GM18508 (cell line): ENCODE measurements around the gene PPP1R13L.
A peak's percentile ranks its signal among the peaks of the same experiment; 100 is the strongest.
"Not testable (repeated sequence)": the region's sequence is repeated elsewhere in the genome, so short reads cannot be mapped to it uniquely, and the experiment has no call there.

Experiments used
- ATAC-seq: cut with Tn5 transposase; IDR thresholded peaks from one replicate; pipeline ENCODE4 v1.9.1; 2021; ENCODE audit warnings: moderate number of reproducible peaks; ENCODE audit not compliant: insufficient read depth, unreplicated experiment

PPP1R13L gene

DNA sequence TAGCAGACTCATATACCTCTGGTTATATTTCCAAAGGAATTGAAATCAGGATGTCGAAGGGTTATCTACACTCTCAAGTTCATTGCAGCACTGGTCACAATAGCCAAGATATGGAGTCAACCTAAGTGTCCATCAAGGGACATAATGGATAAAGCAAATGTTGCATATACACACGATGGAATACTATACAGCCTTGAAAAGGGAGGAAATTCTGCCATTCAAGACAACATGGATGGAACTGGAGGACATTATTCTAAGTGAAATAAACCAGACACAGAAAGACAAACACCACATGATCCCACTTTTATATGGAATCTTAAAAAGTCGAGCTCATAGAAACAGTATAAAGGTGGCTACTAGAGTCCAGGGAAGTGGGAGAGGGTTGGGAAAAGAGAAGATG lies 32.5 kb upstream of the PPP1R13L start:
- no peak for ATAC-seq

DNA sequence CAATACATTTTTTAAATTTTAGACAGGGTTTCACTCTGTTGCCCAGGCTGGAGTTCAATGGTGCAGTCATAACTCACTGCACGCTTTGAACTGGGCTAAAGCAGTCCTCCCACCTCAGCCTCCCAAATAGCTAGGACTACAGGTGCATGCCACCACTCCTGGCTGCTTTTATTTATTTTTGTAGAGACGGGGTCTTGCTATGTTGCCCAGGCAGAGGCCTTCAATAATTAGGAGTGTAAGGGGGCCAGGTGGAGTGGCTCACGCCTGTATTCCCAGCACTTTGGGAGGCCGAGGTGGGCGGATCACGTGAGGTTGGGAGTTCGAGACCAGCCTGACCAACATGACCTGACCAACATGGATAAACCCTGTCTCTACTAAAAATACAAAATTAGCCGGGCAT lies 27.7 kb upstream of the PPP1R13L start:
- ATAC-seq, result not testable (repeated sequence)

DNA sequence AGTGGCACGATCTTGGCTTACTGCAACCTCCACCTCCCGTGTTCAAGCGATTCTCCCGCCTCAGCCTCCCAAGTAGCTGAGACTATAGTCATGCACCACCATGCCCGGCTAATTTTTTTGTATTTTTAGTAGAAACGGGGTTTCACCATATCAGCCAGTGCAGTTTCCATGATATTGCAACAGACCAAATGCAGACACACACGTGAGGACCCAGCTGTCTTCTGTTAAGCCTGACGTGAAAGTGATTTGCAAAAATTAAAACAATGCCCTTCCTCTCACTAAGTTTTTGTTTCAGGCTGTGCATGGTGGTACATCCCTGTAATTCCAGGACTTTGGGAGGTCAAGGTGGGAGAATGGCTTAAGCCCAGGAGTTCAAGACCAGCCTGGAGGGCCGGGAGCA lies 26.1 kb upstream of the PPP1R13L start:
- not testable (repeated sequence) for ATAC-seq

DNA sequence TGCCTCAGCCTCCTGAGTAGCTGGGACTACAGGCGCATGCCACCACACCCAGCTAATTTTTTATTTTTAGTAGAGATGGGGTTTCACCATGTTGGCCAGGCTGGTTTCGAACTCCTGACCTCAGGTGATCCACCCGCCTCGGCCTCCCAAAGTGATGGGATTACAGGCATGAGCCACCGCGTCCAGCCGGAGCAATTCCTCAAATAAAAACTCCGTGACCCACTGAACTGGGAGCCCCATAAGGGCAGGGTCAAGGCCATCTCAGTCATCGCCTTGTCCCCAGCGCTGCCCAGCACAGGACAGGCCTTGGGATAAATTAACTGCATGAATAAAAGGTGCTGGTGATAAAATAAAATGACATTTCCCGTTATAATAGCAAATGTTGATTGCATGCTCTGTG lies 25.0 kb upstream of the PPP1R13L start:
- not testable (repeated sequence) for ATAC-seq

DNA sequence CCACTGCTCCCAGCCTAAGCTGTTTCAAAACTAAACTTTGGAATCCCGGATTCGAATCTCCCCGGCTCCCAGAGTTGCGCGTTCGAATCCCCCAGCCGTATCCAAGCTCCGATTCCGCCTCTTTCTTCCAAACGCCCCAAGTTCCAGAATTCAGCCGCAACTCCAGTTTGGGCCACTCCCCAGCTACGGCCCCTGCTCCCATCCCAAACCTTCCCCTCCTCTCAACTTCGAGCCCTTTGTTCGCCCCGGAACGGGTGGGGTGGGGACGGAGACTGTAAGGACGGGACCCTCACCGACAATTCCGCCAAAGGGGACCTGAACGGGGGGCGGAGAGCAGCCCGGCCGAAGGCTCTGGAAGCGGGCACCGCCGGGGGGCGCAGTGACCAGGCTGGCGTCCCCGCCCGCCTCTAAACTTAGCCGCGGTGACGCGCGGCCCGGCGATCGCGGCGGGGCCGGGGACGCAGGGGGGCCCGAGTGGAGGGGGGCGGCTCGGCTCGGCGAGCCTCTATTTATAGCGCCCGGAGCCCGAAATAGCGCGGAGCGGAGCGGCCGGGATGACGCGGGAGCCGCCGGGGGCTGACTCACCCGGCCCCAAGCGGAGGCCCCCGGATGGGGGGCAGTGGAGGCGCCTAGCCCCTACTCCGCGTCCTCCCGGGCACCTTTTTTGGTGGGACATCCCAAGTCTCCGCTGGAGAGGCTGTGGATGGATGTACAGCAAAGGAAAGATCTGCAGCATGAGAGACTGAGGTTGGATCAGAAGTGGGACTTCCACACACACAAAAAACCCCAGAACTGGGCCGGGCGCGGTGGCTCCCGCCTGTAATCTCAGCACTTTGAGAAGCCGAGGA lies 23.7 kb upstream of the PPP1R13L start:
- no peak for ATAC-seq

DNA sequence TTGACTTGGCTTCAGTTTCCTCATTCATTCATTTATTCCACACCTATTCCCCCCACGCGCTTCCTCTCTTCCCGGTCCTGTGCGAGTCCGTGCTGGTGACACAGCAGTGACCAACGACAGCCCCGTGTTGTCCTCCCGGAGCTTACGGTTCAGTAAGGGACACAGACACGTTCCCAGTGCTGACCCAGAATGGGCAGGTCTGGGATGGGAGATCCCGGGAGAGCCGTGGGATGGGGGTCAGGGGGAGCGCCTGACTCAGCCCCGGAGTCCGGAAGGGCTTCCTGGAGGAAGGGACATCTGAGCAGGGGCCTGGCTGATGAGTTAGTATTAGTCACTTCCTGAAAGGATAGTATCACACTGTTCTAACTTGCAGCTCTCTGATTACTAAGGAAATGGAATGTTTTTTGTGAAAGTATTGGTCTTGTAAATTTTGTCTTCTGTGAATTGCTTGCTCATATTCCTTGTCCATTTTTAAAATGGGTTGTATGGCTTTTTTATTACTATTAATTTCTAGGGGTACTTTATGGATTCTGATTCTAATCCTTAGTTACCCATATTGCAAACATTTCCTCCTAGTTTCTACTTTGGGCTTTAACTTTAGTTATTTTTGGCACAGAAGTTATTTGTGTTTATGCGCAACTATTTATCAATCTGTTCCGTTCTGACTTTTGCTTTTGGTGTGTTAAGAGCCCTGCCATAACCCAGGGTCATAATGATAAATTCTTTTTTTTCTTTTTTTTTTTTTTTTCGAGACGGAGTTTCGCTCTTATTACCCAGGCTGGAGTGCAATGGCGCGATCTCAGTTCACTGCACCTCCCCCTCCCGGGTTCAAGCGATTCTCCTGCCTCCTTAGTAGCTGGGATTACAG lies 19.6 kb upstream of the PPP1R13L start:
- ATAC-seq, result no peak

DNA sequence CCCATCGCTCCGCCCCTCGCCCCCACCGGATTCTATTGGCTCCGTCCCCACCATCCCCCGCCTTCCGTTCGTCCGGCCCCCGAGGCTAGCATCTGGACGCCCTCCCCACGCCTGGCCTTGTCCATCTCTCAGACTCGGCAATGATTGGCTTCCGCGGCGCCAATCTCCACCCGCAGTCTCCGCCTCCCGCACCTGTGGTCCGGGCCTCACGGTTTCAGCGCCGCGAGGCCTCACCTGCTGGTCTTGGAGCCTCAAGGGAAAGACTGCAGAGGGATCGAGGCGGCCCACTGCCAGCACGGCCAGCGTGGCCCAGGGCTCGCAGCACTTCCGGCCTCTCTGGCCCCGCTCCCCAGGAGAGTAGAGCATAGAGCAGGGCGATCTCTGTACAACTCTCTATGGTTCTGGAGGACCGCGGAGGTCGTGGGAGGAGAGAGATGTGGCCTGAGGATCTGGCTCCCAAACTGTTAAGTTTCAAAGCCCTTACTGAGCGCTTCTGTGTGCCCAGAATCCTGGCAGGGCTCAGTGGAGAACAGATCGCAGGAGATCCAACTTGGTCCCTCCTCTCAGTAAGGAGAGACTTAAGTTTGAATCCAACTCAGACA lies 18.8 kb upstream of the PPP1R13L start, which contains the start of gene ERCC1:
ERCC1 (minus strand) TSS at position 329 of the 602 bp plus-strand sequence. CDS start 543 bp downstream, outside the sequence.
- peak; percentile 35 for ATAC-seq

DNA sequence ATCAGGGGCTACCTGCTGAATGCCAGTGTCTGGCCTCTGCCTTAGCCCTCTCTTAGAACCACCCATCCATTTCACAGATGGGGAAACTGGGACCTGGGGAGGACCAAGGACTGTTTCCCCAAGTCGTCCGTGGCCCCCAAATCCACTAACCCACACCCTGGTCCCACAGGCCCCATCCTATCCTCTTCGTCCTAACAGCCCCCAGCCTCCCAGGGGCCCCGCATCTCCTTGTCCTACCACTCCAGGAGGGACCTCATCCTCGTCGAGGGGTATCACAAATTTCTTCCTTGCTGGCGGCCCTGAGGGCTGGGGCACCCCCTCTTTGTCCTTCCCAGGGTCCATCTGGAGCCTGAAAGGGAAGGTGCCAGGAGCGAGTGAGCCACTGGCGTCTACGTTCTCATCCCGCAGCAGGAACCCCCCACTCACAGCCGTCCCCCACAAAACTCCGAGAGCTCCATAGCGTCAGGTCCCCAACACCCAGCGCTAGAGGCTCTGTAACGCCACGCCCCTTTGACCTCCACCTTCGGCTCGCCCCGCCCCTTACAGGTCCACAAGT lies 18.2 kb upstream of the PPP1R13L start:
- no peak for ATAC-seq

DNA sequence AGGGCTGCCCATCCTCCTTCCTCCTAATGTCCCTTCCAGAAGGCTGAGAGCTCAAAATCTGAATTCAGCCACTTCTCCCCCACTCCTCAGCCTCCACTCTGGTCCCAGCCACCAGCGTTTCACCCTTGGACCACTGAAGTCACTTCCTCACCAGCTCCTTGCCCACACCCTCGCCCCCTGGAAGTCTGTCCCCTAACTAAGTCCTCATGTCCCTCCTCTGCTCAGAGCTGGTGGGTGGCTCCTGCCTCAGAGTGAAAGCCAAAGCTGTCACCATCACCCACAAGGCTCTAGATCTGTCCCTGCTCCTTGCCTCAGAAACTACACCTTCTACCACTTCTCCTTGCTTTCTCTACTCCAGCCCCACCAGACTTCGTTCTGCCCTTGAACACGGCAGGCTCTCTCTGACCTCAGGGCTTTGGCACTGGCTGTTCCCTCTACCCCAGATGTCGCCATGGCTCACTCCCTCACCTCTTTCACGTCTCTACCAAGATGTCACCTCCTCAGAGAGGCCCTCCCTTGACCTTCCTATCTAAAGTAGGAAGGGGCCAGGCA lies 17.2 kb upstream of the PPP1R13L start:
- ATAC-seq, result no peak

DNA sequence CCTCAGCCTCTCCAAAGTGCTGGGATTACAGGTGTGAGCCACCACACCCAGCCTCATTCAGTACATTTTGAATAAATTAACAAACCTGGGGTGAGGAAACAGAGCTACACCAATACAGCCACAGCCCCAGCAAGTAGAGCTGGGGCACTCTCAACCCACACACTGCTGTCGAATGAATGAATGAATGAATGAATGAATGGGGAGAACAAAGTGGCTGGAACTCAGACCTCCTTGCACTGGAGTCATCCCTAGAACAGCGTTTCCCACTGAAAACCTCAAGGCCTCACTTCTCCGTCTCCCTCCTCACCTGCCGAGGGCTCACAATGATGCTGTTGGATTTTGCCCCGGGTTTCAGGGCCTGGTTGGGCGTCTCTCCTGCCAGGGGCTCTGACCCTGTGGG lies 16.0 kb upstream of the PPP1R13L start:
- no peak for ATAC-seq

DNA sequence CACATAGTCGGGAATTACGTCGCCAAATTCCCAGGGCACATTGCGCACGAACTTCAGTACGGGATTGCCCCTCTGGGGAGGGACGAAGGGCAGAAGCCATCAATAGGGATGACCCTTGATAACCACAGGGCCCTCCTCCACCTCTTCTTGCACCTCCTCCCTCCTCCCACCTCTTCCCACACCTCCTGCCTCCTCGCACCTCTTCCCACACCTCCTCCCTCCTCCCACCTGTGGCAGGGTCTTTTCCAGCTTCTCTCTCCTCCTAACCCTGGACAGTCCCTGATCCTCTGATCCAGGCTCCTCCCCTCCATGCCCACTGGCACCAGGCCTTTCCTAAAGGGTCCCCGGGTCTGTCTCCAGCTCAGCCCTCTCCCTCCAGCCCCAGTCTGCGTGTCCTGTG lies 15.5 kb upstream of the PPP1R13L start:
- no peak for ATAC-seq

DNA sequence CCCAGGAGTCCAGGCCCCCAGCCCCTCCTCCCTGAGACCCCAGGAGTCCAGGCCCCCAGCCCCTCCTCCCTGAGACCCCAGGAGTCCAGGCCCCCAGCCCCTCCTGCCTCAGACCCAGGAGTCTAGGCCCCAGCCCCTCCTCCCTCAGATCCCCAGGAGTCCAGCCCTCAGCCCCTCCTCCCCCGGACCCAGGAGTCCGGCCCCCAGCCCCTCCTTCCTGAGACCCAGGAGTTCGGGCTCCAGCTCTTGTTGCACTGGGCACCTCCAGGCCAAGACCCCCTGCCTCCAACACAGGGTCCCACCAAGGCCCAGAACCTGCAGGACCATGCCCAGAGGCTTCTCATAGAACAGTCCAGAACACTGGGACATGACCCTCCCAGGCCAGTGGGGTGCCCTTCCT lies 15.0 kb upstream of the PPP1R13L start:
- ATAC-seq, result no peak

DNA sequence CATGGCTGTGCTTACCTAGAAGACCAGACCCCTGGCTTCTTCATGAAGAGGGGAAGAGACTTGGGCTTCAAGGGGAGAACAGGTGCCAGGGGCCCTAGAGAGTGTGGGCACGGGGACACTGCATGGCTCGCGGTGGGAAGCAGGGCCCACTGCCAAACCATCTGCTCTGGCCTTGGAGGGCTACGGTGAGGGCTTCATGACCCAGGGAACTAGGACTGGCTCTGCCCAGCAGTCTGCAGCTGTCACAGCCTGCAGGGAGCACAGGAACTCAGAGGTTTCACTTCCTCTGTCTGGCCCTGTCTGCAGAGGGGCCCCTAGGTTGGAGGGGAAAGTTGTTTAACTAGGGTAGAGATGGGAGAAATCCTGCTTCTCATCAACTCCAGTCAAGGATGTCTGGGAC lies 14.5 kb upstream of the PPP1R13L start:
- ATAC-seq, result no peak

DNA sequence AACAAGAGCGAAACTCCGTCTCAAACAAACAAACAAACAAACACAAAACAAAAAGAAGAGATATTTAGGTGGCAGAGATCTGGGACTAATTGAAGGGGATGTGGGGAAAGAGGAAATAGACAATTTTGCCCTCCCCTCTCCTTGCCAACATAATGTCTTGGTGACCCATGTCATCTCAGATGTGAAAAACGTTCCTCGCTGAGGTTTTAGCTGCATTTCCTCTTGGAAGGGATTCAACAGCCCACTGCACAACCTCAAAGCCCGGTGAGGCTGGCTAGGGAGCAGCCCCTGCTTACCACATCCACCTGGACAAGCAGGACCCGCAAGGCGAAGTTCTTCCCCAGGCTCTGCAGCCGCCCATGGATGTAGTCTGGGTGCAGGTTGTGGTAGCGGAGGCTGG lies 13.9 kb upstream of the PPP1R13L start:
- no peak for ATAC-seq

DNA sequence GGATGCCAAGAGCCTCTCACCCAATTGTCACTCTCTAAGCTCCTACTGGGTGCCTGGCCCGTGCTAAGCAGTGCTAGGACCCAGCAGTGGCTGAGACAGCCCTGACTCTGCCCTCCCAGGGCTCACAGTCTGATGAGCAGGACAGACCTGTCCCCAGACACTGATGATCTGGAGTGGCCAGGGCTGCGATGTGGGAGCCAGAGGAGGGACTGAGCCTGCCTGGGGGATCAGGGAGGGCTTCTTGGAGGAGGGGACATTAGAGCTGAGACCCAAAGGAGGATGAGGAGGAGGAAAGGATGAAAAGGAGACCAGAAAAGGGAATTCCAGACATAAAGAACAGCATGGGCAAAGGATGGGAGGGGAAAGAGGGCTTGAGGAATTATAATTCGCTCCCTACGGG lies 12.3 kb upstream of the PPP1R13L start:
- ATAC-seq, result no peak

DNA sequence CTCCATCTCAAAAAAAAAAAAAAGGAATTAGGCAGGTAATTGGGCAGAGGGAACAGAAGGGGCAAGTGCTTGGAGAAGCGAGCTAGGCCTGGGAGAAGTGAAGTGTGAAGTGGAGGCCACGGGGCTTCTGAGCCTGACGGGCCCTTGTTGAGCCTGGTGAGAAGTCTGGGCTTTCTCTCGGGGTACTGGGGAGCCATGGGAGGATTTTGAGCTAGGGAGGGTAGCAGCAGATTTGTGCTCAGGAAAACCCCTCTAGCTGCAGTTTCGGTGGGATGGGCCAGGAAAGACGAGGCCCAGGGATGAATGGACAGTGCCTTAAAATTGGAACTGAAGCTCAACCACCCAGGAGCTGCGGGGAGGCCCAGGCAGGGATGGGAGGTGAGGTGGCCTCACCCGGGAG lies 9.6 kb upstream of the PPP1R13L start:
- no peak for ATAC-seq

DNA sequence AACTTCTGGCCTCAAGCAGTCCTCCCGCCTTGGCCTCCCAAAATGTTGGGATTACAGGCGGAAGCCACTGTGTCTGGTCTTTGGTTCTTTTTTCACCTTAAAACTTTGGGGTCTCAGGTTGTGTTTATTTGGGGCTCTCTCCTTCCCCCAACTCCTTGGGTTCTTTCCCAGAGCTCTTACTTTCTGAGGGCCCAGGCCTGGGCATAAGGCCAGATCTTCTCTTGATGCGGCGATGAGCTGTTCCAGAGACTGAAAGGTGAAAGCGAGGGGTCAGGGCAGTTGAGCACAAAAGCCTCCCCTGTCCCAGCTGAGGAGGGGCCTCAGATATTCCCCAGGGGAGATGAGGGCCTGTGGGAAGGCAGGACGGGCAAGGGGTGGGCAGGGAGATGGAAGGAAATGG lies 8.6 kb upstream of the PPP1R13L start:
- ATAC-seq, result no peak

DNA sequence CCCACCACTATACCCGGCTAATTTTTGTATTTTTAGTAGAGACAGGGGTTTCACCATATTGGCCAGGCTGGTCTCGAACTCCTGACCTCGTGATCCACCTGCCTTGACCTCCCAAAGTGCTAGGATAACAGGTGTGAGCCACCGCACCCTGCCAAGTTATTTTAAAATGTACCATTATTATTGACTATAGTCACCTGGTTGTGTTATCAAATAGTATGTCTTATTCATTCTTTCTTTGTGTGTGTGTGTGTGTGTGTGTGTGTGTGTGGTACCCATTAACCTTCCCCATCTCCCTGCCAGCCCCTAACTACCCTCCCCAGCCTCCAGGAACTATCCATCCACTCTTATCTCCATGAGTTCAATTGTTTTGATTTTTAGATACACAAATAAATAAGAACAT lies 5.5 kb upstream of the PPP1R13L start:
- ATAC-seq, result not testable (repeated sequence)

DNA sequence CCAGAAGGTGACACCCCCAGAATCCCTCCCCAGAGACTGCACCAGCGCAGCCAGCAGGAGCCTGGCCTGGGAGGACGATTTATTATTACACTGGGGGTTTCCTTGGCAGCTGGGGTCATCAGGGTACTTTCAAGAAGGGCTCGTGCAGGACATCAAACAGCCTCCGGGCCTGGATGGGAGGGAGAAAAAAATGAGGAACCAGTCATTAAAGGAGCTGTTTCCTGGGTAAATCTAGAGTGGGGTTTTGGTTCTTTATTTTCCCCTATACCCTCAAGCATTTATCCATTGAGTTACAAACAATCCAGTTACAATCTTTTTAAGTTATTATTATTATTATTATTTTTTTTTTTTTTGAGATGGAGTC lies 4.7 kb upstream of the PPP1R13L start:
- ATAC-seq, result no peak

DNA sequence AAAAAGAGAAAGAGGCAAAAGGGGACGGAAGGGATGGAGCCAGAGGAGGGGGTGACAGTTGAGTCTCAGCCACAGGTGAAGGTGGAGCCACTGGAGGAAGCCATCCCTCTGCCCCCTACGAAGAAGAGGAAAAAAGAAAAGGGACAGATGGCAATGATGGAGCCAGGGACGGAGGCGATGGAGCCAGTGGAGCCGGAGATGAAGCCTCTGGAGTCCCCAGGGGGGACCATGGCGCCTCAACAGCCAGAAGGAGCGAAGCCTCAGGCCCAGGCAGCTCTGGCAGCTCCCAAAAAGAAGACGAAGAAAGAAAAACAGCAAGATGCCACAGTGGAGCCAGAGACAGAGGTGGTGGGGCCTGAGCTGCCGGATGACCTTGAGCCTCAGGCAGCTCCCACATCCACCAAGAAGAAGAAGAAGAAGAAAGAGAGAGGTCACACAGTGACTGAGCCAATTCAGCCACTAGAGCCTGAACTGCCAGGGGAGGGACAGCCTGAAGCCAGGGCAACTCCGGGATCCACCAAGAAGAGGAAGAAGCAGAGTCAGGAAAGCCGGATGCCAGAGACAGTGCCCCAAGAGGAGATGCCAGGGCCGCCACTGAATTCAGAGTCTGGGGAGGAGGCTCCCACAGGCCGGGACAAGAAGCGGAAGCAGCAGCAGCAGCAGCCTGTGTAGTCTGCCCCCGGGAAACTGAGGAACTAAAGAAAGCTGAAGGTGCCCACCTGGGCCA lies 4.1 kb upstream of the PPP1R13L start:
- no peak for ATAC-seq
